ENCODE results near the gene BACE2.

Gene BACE2

DNA sequence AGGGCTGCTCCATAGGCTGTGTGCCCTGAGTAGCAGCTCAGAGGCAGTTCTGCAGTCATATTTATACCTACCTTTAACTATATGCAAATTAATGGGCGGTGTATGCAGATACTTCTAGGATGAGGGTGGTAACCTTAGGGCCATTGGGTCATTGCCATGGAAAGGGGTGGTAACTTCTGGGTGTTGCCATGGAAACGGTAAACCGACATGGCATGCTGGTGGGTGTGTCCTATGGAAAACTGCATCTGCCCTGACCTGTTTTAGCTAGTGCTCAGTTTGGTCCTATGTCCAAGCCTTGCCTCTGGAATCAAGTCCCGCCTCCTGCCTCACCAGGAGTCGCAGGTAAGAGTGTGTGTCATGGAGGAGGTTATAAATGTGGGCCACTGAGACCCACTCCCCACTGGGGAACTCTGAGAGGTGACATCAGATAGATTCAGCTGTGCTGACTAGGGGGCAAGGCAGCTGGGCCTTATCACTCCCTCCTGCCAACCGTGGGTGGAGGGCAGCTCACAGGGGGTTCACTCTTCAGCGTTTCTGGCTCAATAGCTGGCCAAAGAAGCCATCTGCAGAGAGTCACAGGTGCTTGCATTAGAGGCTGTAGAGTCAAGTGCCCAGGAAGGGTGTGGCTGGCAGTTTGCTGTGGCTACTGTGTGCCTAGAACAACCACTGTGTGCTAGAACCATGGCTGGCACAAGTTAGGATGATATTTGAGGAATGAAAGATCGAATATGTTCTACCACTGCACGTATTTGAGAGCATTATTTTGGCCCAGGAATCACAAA is 19.0 kb downstream of the BACE2 start:
- Histone ChIP-seq H3K79me2 (ENCODE audit: insufficient read depth, low read length) (no peaks in the 10 kb centered on the region), H3K9me3 (ENCODE audit: insufficient read depth, low read length) (no peaks in the 10 kb centered on the region)

DNA sequence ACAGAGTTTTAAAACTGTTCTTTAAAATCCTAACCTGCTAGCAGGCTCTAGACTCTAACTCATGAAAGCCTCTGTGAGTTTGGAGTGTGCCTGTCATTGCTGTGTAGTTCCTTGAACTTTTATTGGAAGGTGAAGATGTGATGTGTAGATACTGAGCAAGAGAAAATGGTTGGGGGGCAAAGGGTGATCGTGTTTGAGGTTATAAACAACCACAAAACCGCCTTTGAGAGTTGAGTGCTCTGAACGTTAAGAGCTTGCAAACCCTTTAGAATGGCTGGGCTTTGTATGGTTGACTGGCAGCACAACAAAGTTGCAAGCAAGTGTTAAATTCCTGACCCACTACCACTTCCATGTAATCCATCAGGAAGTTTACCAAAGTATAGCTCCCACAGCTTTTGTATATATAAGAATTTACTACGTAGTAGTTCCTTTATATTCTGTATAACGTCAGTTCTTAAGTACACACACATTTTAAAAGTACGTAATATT is 19.6 kb downstream of the BACE2 start:
- TF ChIP-seq, protein P1, sequence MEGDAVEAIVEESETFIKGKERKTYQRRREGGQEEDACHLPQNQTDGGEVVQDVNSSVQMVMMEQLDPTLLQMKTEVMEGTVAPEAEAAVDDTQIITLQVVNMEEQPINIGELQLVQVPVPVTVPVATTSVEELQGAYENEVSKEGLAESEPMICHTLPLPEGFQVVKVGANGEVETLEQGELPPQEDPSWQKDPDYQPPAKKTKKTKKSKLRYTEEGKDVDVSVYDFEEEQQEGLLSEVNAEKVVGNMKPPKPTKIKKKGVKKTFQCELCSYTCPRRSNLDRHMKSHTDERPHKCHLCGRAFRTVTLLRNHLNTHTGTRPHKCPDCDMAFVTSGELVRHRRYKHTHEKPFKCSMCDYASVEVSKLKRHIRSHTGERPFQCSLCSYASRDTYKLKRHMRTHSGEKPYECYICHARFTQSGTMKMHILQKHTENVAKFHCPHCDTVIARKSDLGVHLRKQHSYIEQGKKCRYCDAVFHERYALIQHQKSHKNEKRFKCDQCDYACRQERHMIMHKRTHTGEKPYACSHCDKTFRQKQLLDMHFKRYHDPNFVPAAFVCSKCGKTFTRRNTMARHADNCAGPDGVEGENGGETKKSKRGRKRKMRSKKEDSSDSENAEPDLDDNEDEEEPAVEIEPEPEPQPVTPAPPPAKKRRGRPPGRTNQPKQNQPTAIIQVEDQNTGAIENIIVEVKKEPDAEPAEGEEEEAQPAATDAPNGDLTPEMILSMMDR (IDR thresholded peaks at IDR 0.05; ENCODE audit: insufficient read depth, low read length, poor library complexity, severe bottlenecking) = no peak
- no peak for TF ChIP-seq EZH2phosphoT487 (conservative IDR thresholded peaks at IDR 0.05; ENCODE audit: low read length)
- H3K27ac ChIP-seq (ENCODE audit: low read depth, low read length) = no peak overlapping the region

More for the DNA sequence above, 19.0 kb downstream of the BACE2 start:
- no peaks in the 10 kb centered on the region for H3K27me3 ChIP-seq (ENCODE audit: low read length)
- no peak overlapping the region for H3K4me2 ChIP-seq (ENCODE audit: low read depth, low read length, poor library complexity, severe bottlenecking)
- H3K36me3 ChIP-seq (ENCODE audit: low read length) = no peaks in the 10 kb centered on the region
- H3K4me3 ChIP-seq (ENCODE audit: insufficient read depth, low read length, poor library complexity, severe bottlenecking) = no peak overlapping the region
- no peak overlapping the region for H2AFZ ChIP-seq (ENCODE audit: low read depth, low read length, severe bottlenecking)
- H3K9ac ChIP-seq (ENCODE audit: low read length) = no peak overlapping the region
- TF ChIP-seq, protein P1 (IDR thresholded peaks at IDR 0.05; ENCODE audit: insufficient read depth, low read length, poor library complexity, severe bottlenecking) = no peak
- no peak for TF ChIP-seq EZH2phosphoT487 (conservative IDR thresholded peaks at IDR 0.05; ENCODE audit: low read length)
- H4K20me1 ChIP-seq (ENCODE audit: low read depth, low read length) = no peaks in the 10 kb centered on the region
- H3K27ac ChIP-seq (ENCODE audit: low read depth, low read length) = no peak overlapping the region
- H3F3A ChIP-seq (ENCODE audit: insufficient read depth) = no peaks in the 10 kb centered on the region
- H3K9me2 ChIP-seq (replicated peaks; ENCODE audit: insufficient read depth, low read length) = no peaks in the 10 kb centered on the region

DNA sequence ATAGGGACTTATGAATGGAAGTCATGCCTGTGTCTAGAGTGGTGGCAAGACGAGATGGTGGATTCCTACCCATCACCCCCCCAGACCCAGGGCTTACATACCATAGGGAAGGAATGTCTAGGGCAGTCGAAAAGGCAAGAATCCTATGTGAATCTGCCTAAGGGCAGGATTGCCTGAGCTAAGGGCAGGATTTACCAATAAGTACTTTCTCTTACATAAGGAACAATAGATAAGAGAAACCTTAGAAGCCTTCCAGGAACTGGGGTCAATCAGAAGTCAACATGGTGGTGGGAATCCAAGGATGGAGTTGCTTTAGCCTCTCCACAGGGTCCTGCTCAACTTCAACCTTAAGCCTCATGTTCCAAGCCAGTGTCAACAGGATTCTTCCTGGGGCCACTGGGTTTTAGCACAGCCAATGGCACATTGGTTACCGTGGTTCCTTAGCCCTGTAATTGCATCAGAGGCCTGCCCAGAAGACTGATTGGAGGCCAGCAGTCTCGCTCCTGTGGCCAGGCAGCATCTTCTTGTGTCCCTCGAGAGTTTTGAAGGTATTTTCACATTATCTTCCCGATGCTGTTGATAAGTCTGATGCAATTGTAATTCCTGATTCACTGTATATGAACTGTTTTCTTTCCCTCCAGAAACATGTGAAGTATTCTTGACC is 20.7 kb downstream of the BACE2 start:
- H3K36me3 ChIP-seq (ENCODE audit: low read length) = no peaks in the 10 kb centered on the region
- no peaks in the 10 kb centered on the region for H3F3A ChIP-seq (ENCODE audit: insufficient read depth)
- no peak overlapping the region for H3K27ac ChIP-seq (ENCODE audit: low read depth, low read length)
- H3K4me3 ChIP-seq (ENCODE audit: insufficient read depth, low read length, poor library complexity, severe bottlenecking) = no peak overlapping the region
- H3K79me2 ChIP-seq (ENCODE audit: insufficient read depth, low read length) = no peaks in the 10 kb centered on the region
- H3K4me2 ChIP-seq (ENCODE audit: low read depth, low read length, poor library complexity, severe bottlenecking) = no peak overlapping the region
- no peak overlapping the region for H3K9ac ChIP-seq (ENCODE audit: low read length)
- H3K27me3 ChIP-seq (ENCODE audit: low read length) = no peaks in the 10 kb centered on the region
- H3K9me2 ChIP-seq (replicated peaks; ENCODE audit: insufficient read depth, low read length) = no peaks in the 10 kb centered on the region
- H2AFZ ChIP-seq (ENCODE audit: low read depth, low read length, severe bottlenecking) = no peak overlapping the region
- no peaks in the 10 kb centered on the region for H4K20me1 ChIP-seq (ENCODE audit: low read depth, low read length)
- H3K9me3 ChIP-seq (ENCODE audit: insufficient read depth, low read length) = no peaks in the 10 kb centered on the region
- TF ChIP-seq EZH2phosphoT487 (conservative IDR thresholded peaks at IDR 0.05; ENCODE audit: low read length) = no peak
- TF ChIP-seq, protein P1 (IDR thresholded peaks at IDR 0.05; ENCODE audit: insufficient read depth, low read length, poor library complexity, severe bottlenecking) = no peak

More for the DNA sequence above, 19.6 kb downstream of the BACE2 start:
- Histone ChIP-seq H3K36me3 (ENCODE audit: low read length) (no peaks in the 10 kb centered on the region), H2AFZ (ENCODE audit: low read depth, low read length, severe bottlenecking) (no peak overlapping the region), H3K9me3 (ENCODE audit: insufficient read depth, low read length) (no peaks in the 10 kb centered on the region), H3F3A (ENCODE audit: insufficient read depth) (no peaks in the 10 kb centered on the region), H3K4me2 (ENCODE audit: low read depth, low read length, poor library complexity, severe bottlenecking) (no peak overlapping the region), H3K9me2 (replicated peaks; ENCODE audit: insufficient read depth, low read length) (no peaks in the 10 kb centered on the region), H3K9ac (ENCODE audit: low read length) (no peak overlapping the region), H3K4me3 (ENCODE audit: insufficient read depth, low read length, poor library complexity, severe bottlenecking) (no peak overlapping the region), H3K79me2 (ENCODE audit: insufficient read depth, low read length) (no peaks in the 10 kb centered on the region), H4K20me1 (ENCODE audit: low read depth, low read length) (no peaks in the 10 kb centered on the region), H3K27me3 (ENCODE audit: low read length) (no peaks in the 10 kb centered on the region)
